GM12872 (cell line): ENCODE data around the gene SGSM2.

Experiments used
- CTCF ChIP-seq: IDR thresholded peaks from 3 replicates; pipeline ENCODE4 v1.5.1; 2011; ENCODE audit warnings: low read depth, mild to moderate bottlenecking, low read length, moderate library complexity; ENCODE audit not compliant: insufficient read depth

Gene SGSM2

GRCh38 chr17:2357237-2357636, 19.9 kb downstream of the SGSM2 start:
- TF ChIP-seq CTCF = no peak

- TF ChIP-seq CTCF = no peak
Measured at GRCh38 chr17:2357931-2358434, 20.7 kb downstream of the SGSM2 start.

- no peak for TF ChIP-seq CTCF
Measured at GRCh38 chr17:2361010-2361760, 23.9 kb downstream of the SGSM2 start.

- no peak for TF ChIP-seq CTCF
Measured at GRCh38 chr17:2362016-2362415, 24.7 kb downstream of the SGSM2 start.

- no peak for TF ChIP-seq CTCF
Measured at GRCh38 chr17:2362416-2362815, 25.1 kb downstream of the SGSM2 start.

GRCh38 chr17:2362881-2363280, 25.6 kb downstream of the SGSM2 start:
- no peak for TF ChIP-seq CTCF

- no peak for TF ChIP-seq CTCF
Measured at GRCh38 chr17:2363318-2363717, 26.0 kb downstream of the SGSM2 start.
